NCI-H524 (cell line): ENCODE measurements around the gene ADGB.

Experiments
- DNase-seq, 2 experiments: peaks; one replicate each; lab custom pipeline; 2025; lab: John Stamatoyannopoulos, UW

The ADGB gene

GRCh38 chr6:146634022-146634421, 35.2 kb downstream of the ADGB start:
- no peak for DNase-seq

DNA sequence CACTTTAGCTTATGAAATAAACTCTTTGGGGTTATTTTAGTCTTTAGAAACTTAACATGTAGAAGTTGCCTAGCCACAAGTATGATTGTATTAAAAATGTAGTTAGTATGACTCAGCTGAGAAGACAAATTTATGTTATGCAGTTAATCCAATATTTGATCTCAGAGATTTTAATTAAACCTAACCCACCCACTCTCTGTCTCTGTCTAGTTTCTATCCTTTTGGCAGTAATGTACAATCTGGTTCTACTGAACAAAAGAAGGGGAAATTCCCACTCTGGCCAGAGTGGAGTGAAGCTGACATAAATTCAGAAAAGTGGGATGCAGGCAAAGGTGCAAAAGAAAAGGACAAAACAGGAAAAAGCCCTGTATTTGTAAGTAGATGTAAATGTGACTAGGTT, 36.4 kb downstream of the ADGB start:
- no peak for DNase-seq

GRCh38 chr6:146636481-146636880, 37.7 kb downstream of the ADGB start:
- no peak for DNase-seq

DNA sequence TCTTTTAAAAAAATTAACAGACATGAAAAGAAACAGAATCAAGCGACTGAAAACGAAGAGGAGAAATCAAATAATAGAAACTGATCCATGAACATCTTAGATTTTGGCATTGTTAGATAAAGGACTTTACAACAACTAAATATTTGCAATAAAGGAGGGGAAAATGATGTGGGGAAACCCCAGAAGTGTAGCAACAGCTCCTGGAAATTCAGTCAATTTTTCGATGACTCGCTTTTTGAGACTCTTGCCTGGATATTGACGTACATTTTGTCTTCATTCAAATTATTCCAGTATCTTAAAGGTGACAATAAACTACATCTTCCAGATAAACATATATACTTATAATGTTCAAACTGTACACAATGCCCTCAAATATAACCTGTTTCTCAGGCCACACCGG, 44.1 kb downstream of the ADGB start:
- DNase-seq = no peak

DNA sequence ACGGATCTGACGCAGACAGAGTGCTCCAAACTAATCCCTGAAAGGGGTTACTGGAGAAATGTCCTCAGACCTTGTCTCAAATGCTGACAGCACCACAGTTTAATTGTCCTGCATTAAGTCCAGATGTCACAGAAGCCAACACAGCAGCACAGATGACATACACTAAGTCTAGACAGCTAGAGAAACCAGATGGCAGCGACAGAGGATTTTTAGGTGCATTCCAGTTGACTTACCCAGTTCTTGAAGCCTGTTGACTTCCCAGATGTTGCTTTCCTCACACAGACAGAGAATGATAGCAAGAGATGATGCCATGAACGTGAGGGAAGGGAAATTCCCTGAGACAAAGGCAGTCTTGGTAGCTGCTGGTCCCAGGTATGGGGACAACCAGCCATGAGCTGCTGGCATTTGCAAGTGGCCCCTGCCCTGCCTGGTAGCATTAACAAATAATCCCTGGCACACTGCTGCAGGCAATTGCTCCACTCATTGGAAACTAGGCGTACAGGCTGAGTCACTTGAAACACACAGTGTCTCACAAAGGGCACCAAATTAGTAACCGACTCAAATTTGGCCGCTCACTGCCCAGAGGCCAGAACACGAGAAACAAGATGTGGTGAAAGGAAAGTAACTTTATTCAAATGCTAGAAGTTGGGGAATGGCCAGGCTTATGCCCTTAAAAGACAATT, 52.2 kb downstream of the ADGB start:
- peak in 1 of 2 experiments; percentile 64 for DNase-seq

DNA sequence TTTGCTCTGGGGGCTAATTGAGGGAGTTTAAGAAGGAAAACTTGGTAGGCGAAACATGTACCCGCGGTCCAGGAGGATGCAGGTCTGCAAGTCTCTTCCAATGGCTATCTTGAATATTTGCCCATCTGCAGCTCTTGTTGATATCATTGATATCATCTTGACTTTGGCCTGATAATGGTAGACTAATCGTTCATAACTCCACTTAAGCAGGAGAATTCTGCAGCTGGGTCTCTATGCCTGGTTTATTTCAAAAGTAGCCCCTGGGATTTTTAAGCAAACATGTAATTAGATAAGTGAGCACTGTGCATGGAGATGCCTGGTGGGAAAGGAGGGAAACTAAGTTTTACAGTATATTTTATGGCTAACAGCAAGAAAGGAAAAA, 52.7 kb downstream of the ADGB start:
- no peak for DNase-seq

- DNase-seq = no peak
Measured at GRCh38 chr6:146657432-146657831, 58.7 kb downstream of the ADGB start.

- DNase-seq = no peak
Measured at GRCh38 chr6:146664871-146665360, 66.1 kb downstream of the ADGB start.

DNA sequence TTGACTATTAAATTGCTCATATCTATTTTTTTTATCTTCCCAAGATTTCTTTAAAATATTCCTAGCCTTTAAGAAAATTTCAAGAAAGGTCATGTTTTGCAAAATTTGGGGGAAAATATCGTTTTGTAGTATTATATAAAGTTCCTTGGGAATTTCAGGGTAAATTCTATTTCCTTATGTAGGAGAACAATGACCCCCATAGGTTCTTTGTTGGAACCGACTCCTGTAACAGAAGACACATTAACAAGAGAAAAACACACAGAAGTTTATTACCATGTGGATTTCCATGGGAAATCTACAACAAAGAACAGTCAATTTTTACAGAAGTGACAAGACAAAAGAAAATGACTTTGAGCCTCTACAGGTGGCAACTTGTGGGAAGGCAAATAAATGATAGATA, 68.1 kb downstream of the ADGB start:
- no peak for DNase-seq

DNA sequence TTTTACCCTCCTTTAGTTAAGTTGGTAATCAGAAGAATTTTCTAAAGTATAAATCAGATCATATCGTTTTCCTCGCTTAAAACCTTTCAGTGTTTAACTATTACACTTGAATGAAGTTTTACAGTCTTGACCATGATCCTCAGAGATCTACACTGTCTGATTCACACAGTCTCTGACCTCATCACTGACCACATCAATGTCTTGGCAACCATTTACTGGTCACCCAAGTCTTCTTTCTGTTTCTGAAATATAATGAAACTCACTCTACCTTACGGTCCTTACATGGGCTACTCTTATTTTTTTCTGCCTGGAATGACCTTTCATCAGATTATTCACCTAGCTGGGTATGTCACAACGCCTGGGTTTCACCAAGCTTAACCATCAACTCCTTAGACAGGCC, 71.4 kb downstream of the ADGB start:
- no peak for DNase-seq

DNA sequence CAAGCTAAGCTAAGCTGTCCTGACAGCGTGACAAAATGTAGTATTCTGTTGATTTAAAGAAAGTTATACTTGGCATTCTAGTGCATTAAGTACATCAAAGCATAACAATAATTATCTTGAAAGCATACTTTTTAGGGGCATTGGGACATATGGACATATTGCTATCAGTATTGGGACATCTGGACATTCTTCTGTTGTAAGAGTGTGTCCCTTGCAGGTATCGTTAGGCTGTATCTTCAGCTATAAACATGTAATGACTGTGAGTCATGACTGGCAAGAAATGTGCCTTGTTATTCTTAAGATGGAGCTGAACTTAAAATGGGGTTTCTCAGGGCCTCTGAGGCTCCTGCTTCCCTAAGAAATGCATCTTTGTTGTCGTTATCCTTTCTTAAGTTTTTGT, 74.3 kb downstream of the ADGB start:
- DNase-seq = no peak

GRCh38 chr6:146679386-146679785, 80.6 kb downstream of the ADGB start:
- DNase-seq = no peak

DNA sequence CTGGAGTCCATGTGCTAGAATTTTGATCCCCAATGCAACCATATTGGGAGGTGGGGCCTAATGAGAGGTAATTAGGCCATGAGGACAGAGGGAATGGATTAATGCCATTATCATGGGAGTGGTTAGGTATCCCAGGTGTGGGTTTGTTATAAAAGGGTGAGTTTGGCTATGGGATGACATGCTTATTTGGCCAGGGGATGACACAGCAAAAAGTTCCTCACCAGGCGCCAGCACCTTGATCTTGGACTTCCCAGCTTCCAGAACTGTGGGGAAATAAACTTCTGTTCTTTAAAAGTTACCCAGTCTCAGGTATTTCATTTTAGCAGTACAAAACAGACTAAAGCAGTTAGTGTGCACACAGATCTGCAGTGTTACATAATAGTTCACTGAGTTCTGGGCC, 84.1 kb downstream of the ADGB start:
- DNase-seq = peak in 1 of 2 experiments; percentile 11

GRCh38 chr6:146689806-146690205, 91.0 kb downstream of the ADGB start:
- DNase-seq = no peak

GRCh38 chr6:146693342-146693741, 94.6 kb downstream of the ADGB start:
- no peak for DNase-seq

DNA sequence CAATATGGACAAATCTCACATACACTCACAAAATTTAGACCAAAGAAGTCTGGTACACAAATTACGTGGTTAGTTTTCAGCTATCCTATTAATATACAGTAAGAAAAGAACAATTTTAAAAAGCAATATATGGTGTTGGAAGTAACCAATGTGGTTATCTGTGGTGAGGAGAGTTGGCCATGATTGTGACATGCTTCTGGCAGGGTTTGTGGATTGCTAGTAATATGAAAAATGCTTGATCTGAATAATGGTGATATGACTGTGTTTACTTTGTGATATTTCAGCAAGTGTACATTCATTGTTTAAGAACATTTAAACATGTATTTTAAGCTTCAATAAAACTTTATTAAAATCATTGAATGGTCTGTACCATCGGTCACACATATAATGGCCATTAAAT, 99.1 kb downstream of the ADGB start:
- DNase-seq = no peak

GRCh38 chr6:146700078-146700686, 101.4 kb downstream of the ADGB start:
- DNase-seq = peak; percentile 85 to 91

GRCh38 chr6:146701632-146702031, 102.9 kb downstream of the ADGB start:
- DNase-seq = no peak

- DNase-seq = peak; percentile 53 to 60
Measured at GRCh38 chr6:146709036-146709622, 110.4 kb downstream of the ADGB start.

- DNase-seq = no peak
Measured at GRCh38 chr6:146719387-146719786, 120.6 kb downstream of the ADGB start.

- DNase-seq = no peak
Measured at GRCh38 chr6:146739696-146740095, 140.9 kb downstream of the ADGB start.

DNA sequence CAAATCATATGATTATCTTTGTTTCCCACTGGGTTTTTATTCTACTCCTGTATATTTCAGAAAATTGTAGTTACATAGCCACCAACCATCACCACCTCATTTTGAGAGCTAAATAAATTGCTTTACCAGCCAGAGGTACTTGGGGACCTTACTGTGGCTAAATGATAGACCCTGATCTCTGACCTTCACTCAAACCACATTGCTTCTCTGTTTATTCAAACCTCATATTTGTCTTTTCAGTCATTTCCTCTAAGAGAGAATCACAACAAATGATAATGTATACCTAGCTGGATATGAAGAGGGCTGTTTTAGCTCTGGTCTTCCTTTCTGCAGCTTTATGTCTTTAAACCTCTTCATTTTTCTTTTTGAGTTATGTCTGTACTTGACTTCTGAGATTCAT, 142.8 kb downstream of the ADGB start:
- no peak for DNase-seq

GRCh38 chr6:146753306-146753705, 154.5 kb downstream of the ADGB start:
- DNase-seq = no peak
